Astrocyte (in vitro differentiated cells and primary cell): ENCODE results near the gene SLC12A8.

Experiments
- EZH2 ChIP-seq: IDR thresholded peaks from 2 replicates; pipeline ENCODE4 v1.6.1; 2012; ENCODE audit warnings: mild to moderate bottlenecking, low read length, inconsistent platforms; ENCODE audit not compliant: insufficient read depth
- TF ChIP-seq, protein P1 (sequence below): IDR thresholded peaks from 2 replicates; pipeline ENCODE4 v1.5.1; 2011; ENCODE audit warnings: low read depth, mild to moderate bottlenecking, inconsistent platforms, low read length, moderate library complexity; ENCODE audit not compliant: insufficient read depth

DNA sequence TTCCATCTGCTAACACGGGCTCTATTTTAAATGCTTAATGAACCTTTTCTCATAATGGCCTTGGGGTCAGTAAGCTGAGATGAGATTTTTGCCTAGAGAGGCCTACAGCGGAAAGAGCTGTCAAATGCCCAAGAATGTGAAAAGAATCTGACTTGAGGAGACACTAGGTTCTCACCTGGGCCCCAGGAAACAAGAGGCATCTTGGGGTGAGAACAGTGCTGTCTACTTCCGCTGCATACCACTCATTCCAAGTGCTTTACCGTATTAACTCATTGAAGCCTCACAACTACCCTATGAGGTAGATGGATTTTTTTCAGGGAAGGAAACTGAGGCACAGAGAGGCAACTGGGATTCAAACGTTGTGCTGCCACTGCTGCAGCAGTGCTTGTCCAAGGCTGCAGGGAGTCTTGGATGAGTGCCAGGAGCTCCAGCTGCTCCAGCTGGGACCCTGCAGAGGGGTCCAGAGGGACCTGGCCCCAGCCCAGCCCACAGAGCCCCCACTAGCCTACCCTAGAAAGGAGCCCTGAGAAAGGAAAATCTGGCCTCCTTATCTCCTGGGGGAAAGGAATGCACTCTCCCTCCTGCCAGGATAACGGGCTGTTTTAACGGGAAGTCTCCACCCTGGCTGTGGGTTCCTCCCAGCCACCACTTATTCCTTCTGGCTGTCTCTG lies 68.4 kb downstream of the SLC12A8 start:
- TF ChIP-seq, protein P1, sequence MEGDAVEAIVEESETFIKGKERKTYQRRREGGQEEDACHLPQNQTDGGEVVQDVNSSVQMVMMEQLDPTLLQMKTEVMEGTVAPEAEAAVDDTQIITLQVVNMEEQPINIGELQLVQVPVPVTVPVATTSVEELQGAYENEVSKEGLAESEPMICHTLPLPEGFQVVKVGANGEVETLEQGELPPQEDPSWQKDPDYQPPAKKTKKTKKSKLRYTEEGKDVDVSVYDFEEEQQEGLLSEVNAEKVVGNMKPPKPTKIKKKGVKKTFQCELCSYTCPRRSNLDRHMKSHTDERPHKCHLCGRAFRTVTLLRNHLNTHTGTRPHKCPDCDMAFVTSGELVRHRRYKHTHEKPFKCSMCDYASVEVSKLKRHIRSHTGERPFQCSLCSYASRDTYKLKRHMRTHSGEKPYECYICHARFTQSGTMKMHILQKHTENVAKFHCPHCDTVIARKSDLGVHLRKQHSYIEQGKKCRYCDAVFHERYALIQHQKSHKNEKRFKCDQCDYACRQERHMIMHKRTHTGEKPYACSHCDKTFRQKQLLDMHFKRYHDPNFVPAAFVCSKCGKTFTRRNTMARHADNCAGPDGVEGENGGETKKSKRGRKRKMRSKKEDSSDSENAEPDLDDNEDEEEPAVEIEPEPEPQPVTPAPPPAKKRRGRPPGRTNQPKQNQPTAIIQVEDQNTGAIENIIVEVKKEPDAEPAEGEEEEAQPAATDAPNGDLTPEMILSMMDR: no peak
- no peak for TF ChIP-seq EZH2
